OCI-LY1 (cell line): ENCODE results near the gene TLDC2.

Source experiments
- H2AFZ ChIP-seq: fragments of 200-600 bp; sonication (generic), shearing (Covaris generic); 2 replicates; pipeline ENCODE4 v1.6.0; 2014; ENCODE audit warnings: antibody characterized with exemption, mild to moderate bottlenecking, low read length
- H3F3A ChIP-seq: fragments of 200-600 bp; sonication (generic), shearing (Covaris generic); 2 replicates; pipeline ENCODE4 v1.6.0; 2014; ENCODE audit warnings: mild to moderate bottlenecking, antibody characterized with exemption, low read length, moderate library complexity; ENCODE audit not compliant: insufficient read depth
- H3K27ac ChIP-seq: fragments of 200-600 bp; sonication (generic); 2 replicates; pipeline ENCODE4 v1.5.1; 2014; ENCODE audit warnings: low read length, mixed run types, mild to moderate bottlenecking, low read depth; ENCODE audit not compliant: poor library complexity, severe bottlenecking
- H3K27me3 ChIP-seq: fragments of 200-600 bp; sonication (generic); 2 replicates; pipeline ENCODE4 v1.6.0; 2014; ENCODE audit warnings: antibody characterized with exemption, mild to moderate bottlenecking, low read length, moderate library complexity; ENCODE audit not compliant: insufficient read depth
- H3K36me3 ChIP-seq: fragments of 200-600 bp; sonication (generic); 2 replicates; pipeline ENCODE4 v1.6.1; 2014; ENCODE audit warnings: mild to moderate bottlenecking, antibody characterized with exemption, low read length, moderate library complexity, mixed read lengths; ENCODE audit not compliant: insufficient read depth
- H3K4me1 ChIP-seq: fragments of 200-600 bp; sonication (generic); 2 replicates; pipeline ENCODE4 v1.5.1; 2014; ENCODE audit warnings: mild to moderate bottlenecking, low read length, moderate library complexity; ENCODE audit not compliant: insufficient read depth, severe bottlenecking
- H3K4me2 ChIP-seq: fragments of 200-600 bp; sonication (generic), shearing (Covaris generic); 2 replicates; pipeline ENCODE4 v1.6.1; 2014; ENCODE audit warnings: low read length
- H3K4me3 ChIP-seq: fragments of 200-600 bp; sonication (generic); 2 replicates; pipeline ENCODE4 v1.5.1; 2014; ENCODE audit warnings: low read length, low read depth, mild to moderate bottlenecking, mixed read lengths; ENCODE audit not compliant: poor library complexity, severe bottlenecking
- H3K79me2 ChIP-seq: fragments of 200-600 bp; shearing (Covaris generic); 2 replicates; pipeline ENCODE4 v1.6.1; 2016; ENCODE audit warnings: mixed run types, low read length, mixed read lengths; ENCODE audit not compliant: insufficient read depth
- H3K9ac ChIP-seq: fragments of 200-600 bp; sonication (generic), shearing (Covaris generic); 2 replicates; pipeline ENCODE4 v1.6.1; 2014; ENCODE audit warnings: mild to moderate bottlenecking, low read length, mixed read lengths
- H3K9me2 ChIP-seq: fragments of 200-600 bp; sonication (generic), shearing (Covaris generic); 2 replicates; pipeline ENCODE4 v1.6.1; 2014; ENCODE audit warnings: low read depth, mild to moderate bottlenecking, low read length, mixed read lengths
- H3K9me3 ChIP-seq: fragments of 200-600 bp; shearing (Covaris generic); 2 replicates; pipeline ENCODE4 v1.6.1; 2014; ENCODE audit warnings: low read length, mixed read lengths
- H4K20me1 ChIP-seq: fragments of 200-600 bp; sonication (generic), shearing (Covaris generic); 2 replicates; pipeline ENCODE4 v1.6.0; 2016; ENCODE audit warnings: mild to moderate bottlenecking, low read length; ENCODE audit not compliant: insufficient read depth
- EZH2 ChIP-seq: fragments of 200-600 bp; sonication (generic), shearing (Covaris generic); IDR thresholded peaks from 2 replicates; pipeline ENCODE4 v1.8.0; 2017; ENCODE audit warnings: borderline replicate concordance, mixed run types, mild to moderate bottlenecking, antibody characterized with exemption, low read length, moderate library complexity, mixed read lengths
- TF ChIP-seq, protein P1 (sequence below): fragments of 200-600 bp; sonication (generic), shearing (Covaris generic); IDR thresholded peaks from 2 replicates; pipeline ENCODE4 v1.5.1; 2017; ENCODE audit warnings: mild to moderate bottlenecking, antibody characterized with exemption, low read length, moderate library complexity, mixed read lengths

TLDC2 gene

DNA sequence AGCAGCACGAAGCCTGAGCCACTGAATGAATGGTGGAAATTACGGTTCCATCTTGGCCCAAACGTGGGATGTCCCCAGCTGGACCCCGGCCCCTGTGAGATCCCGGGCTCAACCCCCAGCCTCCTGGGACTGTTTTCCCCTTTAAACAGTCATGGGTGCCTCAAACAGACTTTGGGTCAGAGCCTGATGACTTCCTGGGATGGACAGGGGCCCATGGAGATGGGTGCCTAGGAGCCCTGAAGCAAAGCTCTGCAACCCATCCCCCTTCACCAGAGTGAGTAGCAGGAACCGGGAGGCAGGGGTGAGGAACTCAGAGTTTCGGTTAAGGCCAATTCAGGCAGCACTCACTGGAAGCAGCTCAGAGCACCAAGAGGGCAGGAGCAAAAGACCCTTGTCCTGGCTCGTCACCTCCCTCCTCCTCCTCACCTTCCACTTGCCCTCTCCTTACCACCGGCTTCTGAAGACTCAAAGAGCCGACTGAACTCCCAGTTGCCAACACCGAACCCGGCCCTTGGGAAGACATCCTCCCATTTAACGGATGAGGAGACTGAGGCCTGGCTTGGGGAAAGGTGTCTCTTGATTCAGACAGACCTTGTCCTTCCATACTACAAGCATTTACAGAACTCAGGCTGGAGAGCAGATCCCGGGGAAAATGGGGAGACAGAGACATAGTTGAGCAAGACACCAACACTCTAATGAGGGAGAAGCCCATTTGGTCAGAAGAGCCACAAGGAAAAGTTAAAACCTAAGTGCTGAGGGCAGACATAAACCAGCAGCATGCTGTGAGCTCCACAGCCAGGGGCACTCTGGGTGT lies 14.9 kb upstream of the TLDC2 start:
- H3K4me3 ChIP-seq = peak overlapping the region; percentile 57
- H3K79me2 ChIP-seq = no peaks in the 10 kb centered on the region
- peaks cover 58% of the 10 kb centered on the region for H3K4me1 ChIP-seq
- H3K36me3 ChIP-seq = no peaks in the 10 kb centered on the region
- H3F3A ChIP-seq = no peaks in the 10 kb centered on the region
- TF ChIP-seq EZH2 = no peak
- TF ChIP-seq, protein P1, sequence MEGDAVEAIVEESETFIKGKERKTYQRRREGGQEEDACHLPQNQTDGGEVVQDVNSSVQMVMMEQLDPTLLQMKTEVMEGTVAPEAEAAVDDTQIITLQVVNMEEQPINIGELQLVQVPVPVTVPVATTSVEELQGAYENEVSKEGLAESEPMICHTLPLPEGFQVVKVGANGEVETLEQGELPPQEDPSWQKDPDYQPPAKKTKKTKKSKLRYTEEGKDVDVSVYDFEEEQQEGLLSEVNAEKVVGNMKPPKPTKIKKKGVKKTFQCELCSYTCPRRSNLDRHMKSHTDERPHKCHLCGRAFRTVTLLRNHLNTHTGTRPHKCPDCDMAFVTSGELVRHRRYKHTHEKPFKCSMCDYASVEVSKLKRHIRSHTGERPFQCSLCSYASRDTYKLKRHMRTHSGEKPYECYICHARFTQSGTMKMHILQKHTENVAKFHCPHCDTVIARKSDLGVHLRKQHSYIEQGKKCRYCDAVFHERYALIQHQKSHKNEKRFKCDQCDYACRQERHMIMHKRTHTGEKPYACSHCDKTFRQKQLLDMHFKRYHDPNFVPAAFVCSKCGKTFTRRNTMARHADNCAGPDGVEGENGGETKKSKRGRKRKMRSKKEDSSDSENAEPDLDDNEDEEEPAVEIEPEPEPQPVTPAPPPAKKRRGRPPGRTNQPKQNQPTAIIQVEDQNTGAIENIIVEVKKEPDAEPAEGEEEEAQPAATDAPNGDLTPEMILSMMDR = no peak
- H3K4me2 ChIP-seq = peak overlapping the region; percentile 64
- H3K27me3 ChIP-seq = no peaks in the 10 kb centered on the region
- no peaks in the 10 kb centered on the region for H3K9me3 ChIP-seq
- peak overlapping the region; percentile 44 for H3K27ac ChIP-seq
- H3K9ac ChIP-seq = peak overlapping the region; percentile 59; the same call in 1 of the 2 replicates
- no peaks in the 10 kb centered on the region for H3K9me2 ChIP-seq
- H4K20me1 ChIP-seq = no peaks in the 10 kb centered on the region
- H2AFZ ChIP-seq = no peak overlapping the region

GRCh38 chr20:36861625-36861874 lies 14.4 kb upstream of the TLDC2 start:
- no peak overlapping the region for H2AFZ ChIP-seq
- no peaks in the 10 kb centered on the region for H3K79me2 ChIP-seq
- H3F3A ChIP-seq = no peaks in the 10 kb centered on the region
- peaks cover 57% of the 10 kb centered on the region for H3K4me1 ChIP-seq
- peak overlapping the region; percentile 59; the same call in 1 of the 2 replicates for H3K9ac ChIP-seq
- no peaks in the 10 kb centered on the region for H3K36me3 ChIP-seq
- H4K20me1 ChIP-seq = no peaks in the 10 kb centered on the region
- no peaks in the 10 kb centered on the region; the same call in 1 of the 2 replicates for H3K27me3 ChIP-seq
- TF ChIP-seq EZH2 = no peak
- TF ChIP-seq, protein P1 = no peak
- no peaks in the 10 kb centered on the region for H3K9me2 ChIP-seq
- peak overlapping the region; percentile 57 for H3K4me3 ChIP-seq
- H3K9me3 ChIP-seq = no peaks in the 10 kb centered on the region
- H3K4me2 ChIP-seq = peak overlapping the region; percentile 64
- H3K27ac ChIP-seq = no peak overlapping the region

DNA sequence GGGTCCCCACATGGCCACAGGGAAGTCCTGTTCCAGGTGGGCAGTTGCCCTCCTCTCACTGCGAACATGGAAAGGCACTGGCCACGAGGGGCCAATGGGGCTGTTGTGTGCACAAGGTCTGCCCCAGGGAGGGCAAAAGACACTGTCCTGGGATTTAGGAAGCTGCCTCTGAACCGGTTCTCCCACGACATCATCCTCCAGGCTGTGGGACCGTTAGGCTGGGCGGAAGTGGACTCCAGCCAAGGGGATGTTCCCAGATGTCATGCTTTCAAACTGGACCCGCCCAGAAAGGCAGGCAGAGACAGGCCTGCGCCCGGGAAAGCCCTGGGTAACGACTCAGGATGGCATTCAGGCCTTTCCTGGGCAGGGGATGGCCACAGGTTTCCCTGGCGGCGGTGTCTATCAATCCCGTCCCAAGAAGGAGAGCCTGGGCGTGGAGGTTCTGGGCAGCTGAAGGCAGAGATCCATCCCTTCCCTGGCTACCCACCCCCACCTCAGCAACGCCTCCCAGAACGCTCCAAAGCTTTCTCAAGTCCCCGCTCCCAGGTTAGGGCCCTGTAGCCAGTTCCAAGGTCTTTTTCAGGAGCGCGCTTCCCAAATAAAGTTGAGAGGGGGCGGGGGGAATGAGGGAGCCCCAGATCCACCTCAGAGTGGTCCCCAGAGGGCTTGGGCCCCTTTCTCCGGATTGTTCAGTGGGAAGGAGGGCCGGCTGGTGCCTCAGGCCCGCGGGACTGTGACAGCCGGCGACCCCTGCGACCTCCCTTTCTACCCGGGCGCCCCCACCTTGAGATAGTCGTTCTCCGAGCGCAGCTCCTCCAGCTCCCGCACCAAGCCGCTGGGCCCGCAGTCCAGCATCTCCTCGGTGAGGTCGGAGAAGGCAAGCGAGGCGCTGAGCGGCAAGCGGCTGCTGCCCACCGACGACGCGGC lies 13.8 kb upstream of the TLDC2 start:
- TF ChIP-seq EZH2 = no peak
- TF ChIP-seq, protein P1 = no peak
- H3K9me3 ChIP-seq = no peaks in the 10 kb centered on the region
- H3K79me2 ChIP-seq = no peaks in the 10 kb centered on the region
- no peaks in the 10 kb centered on the region; the same call in 1 of the 2 replicates for H3K27me3 ChIP-seq
- no peaks in the 10 kb centered on the region for H4K20me1 ChIP-seq
- H3K9me2 ChIP-seq = no peaks in the 10 kb centered on the region
- no peaks in the 10 kb centered on the region for H3K36me3 ChIP-seq
- no peak overlapping the region for H2AFZ ChIP-seq
- H3K9ac ChIP-seq = peak overlapping the region; percentile 59; the same call in 1 of the 2 replicates
- peak overlapping the region; percentile 57 for H3K4me3 ChIP-seq
- H3K4me2 ChIP-seq = peak overlapping the region; percentile 64
- peaks cover 56% of the 10 kb centered on the region for H3K4me1 ChIP-seq
- no peaks in the 10 kb centered on the region for H3F3A ChIP-seq
- H3K27ac ChIP-seq = no peak overlapping the region
